OCI-LY7 (cell line): Measurements from ENCODE around the gene CTCF.

Experiments used
- CTCF ChIP-seq: fragments of 200-600 bp; sonication (generic); conservative IDR thresholded peaks from 2 replicates; pipeline ENCODE4 v1.5.1; 2014; ENCODE audit warnings: mild to moderate bottlenecking, antibody characterized with exemption, low read length, moderate library complexity, mixed read lengths
- EZH2phosphoT487 ChIP-seq: fragments of 200-600 bp; sonication (generic); IDR thresholded peaks from 2 replicates; pipeline ENCODE4 v1.6.1; 2018; ENCODE audit warnings: low read depth, borderline replicate concordance, mild to moderate bottlenecking, mixed run types, antibody characterized with exemption, low read length, moderate library complexity, mixed read lengths

- TF ChIP-seq CTCF, result no peak
- no peak for TF ChIP-seq EZH2phosphoT487
These were observed 19.3 kb upstream of the CTCF start for GRCh38 chr16:67543036-67543435.
